ENCODE results near the gene TRMT61A. TPM values are rescaled to one million over a fixed set of nuclear protein-coding genes. Genes with fewer than 3 reads are reported as not detected.
"Not testable (repeated sequence)": the region's sequence is repeated elsewhere in the genome, so short reads cannot be mapped to it uniquely, and the experiment has no call there.

Gene TRMT61A
- polyA plus RNA-seq, 3 donors, result 4.9 to 9.3 (median 7.9) TPM

DNA sequence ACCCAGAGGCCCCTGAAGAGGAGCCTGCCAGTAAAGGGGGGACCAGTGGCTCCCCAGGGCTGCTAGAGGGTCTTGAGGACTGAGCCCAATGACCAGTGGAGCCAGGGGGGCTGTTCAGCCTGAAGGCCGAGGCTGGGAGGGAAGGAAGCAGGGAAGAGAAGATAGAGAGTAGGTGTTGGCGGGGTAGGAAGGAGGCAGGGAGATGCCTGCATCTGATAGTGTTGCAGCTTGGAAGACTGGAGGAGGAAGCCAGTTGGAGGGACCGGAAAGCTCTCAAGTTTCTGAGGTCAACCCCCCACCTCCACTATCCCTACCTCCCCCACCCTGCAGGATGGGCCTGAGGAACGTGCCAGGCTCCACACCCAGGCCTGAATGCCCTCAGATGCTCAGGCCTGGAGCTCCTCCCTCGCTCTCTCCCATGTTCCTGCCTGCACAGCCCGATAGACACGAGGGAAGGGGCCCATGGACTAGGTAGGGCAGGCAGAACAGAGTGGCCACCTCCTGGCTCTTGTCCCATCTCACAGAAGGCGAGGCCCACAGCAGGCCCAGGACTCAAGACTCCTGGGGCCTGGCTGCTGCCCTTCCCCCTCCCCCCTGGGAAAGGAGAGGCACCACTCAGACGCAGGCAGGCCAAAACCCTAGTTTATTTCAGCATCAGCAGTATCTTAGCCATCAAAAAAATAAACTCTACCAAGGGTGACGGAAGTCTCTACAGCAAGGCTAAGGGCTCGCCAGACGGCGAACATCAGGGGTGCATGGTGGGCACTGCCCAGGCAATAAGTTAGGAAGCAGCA lies 9.8 kb upstream of the TRMT61A start:
- DNase-seq (ENCODE audit: extremely low read depth in 1 of 11, low read depth in 9 of 11, low spot score in 4 of 11), result no peak

DNA sequence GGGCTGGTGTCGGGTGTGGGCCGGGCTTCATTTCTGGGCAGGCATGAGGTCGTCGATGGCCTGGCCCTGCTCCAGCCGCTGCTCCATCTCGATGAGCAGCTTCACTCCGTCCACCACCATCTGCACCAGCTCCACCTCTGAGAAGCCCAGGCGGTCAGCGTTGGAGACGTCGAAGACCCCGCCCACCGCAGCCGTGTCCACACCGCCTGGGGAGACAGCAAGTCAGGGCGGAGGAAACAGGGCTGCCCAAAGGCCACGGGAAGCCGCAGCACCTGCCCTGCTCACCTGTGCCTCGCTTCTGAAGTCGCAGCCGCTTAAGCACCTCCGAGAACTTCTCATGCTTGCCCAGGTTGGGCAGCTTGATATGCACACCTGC lies 9.2 kb upstream of the TRMT61A start:
- DNase-seq (ENCODE audit: extremely low read depth in 1 of 11, low read depth in 9 of 11, low spot score in 4 of 11), result no peak

DNA sequence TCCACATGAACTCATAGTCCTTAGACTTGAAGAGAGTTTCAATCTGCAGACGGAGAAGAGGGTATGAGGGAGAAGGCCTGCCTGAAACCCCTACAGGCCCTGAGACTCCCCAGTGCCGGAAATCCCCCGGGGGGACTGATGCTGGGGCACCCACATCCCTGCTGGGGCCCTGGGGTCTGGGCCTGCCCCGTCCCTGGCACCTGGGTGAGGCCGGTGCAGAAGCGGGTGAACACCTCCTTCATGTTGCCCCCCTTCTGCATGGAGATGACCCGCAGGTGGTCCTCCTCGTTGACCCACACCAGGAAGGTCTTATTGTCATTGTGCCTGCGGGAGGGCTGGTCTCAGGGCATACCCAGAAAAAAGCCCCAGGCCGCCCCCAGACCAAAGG lies 8.7 kb upstream of the TRMT61A start:
- no peak for DNase-seq (ENCODE audit: extremely low read depth in 1 of 11, low read depth in 9 of 11, low spot score in 4 of 11)

DNA sequence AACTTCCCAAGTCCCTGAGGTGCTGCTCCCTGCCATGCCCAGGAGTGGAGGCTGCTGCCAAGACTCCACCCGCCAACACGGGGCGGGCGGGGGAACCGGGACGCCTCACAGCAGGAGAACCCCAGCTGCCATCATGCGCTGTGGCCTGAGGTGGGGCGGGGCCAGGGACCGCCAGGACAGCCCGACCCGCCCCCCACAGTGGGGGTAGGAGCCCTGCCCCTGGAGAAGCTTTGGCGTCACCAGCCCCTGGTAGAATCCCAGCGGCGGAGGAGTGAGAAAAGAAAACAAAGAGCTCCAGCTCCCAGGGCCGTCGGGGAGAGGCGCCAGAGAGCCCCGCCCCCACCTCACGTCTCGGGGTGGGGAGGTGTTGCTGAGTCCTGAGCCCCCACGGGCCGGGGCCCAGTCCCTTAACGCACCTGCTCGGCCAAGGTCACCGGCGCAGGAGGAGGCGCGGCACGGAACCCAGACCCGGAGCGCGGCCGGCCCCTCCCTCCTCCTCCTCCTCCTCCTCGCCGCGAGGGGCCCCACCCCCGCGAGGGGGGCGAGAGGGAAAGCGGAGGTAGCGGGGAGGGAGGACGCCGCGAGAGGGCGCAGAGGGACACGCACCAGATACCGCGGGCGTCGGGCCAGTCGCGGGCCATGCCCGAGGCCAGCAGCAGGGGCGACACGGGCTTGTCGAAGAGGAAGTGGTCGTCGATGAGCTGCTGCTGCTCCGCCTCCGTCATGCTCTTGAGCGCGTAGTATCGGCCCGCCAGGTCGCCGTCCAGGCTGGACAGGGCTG lies 8.1 kb upstream of the TRMT61A start:
- peak in 6 of 11 donors; percentile 43 to 77 (median 68) for DNase-seq (ENCODE audit: extremely low read depth in 1 of 11, low read depth in 9 of 11, low spot score in 4 of 11)

DNA sequence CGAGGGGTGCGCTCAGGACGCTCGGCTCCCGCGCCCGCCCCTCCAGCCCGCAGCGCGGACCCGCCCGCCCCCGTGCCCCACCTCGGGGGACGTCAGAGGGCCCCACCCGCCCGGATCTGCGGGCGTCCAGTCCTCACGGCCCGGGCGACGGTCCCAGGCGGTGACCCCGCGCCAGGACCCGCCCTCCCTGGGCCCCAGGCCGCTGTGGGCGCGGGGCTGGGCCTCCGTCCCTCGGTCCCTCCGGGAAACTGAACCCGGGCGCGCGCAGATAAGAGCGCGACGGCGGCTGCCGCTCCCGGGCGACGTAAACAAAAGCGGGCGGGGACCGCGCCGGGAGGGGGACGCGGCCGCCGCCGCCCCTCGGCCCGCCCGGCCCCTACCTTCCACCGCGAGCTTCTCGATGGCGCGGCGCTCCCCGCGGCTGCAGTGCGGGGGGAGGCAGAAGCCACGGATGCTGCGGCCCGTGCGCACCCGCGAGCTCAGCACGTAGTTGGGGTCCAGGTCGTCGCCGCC lies 7.5 kb upstream of the TRMT61A start:
- no peak for DNase-seq (ENCODE audit: extremely low read depth in 1 of 11, low read depth in 9 of 11, low spot score in 4 of 11)

DNA sequence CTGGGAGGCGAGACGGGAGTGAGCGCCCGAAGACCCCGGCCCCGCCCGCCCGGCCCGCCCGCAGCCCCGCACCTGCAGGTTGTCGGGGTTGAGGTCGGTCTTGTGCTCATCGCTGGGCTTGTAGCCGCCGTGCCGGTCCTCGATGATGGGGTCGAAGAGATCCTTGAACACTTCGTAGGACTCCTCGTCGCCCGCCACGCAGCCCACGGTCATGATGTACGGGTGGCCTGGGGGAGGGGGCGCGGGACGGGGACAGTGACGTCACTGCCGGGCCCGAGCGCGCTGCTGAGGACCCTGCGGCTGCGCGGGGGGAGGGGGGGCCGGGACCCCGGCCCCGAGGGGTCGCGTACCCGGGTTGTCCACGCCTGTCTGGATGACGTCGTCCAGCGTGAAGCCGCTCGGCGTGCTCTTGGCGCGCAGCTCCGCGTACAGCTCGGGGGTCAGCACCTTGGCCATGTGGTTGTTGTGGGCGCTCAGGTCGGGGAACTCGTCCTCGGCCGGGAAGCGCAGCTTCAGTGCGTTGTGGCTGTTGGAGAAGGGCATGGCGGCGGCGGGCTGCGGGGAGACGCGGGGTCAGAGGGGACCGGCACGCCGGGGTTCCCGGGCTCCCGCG lies 6.9 kb upstream of the TRMT61A start:
- DNase-seq (ENCODE audit: extremely low read depth in 1 of 11, low read depth in 9 of 11, low spot score in 4 of 11), result no peak

DNA sequence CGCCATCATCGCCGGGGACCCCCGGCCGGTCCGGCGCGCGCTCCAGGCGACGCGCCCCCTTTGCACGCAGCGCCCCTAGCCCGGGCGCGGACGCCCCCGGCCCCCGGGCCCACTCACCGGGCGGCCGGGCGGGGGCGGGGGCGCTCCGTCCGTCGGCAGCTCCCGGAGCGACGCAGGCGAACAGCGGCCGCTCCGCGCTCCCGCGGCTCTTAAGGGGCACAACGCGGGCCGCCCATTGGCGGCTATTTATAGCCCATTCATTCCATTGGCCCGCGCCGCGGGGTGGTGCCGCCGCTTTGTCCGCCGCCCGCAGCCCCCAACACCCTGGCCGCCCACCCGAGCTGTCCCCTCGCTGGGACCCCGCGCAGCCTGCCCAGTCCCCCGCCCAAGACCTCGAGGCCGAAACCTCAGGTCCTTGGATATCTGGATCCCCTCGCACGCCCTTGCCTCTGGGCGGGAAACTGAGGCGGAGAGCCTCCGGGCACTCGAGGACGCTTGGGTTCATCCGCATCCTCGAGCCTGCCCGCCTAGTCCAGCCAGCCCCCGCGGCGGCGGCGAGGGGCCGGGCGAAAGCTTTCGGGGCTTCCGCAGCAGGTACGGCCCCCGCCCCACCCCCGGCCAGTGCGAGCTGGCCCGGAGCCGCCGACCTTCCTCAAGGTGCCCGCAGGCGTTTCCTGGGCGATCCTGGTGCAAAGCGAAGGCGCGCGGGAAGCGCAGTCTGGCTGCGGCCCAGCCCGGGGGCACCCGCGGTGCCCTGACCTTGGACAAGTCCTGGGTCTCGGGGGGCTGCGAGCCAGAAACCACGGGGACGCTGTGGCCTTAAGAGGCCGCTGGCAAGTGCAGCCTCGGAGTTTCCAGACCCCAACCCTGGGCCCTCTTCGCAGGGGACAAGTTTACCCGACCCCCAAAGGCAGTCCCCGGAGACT lies 6.1 kb upstream of the TRMT61A start, which contains the start of gene CKB:
TSS of gene CKB (minus strand) at position 182 of the 926 bp plus-strand sequence. CDS start 337 bp downstream, outside the sequence.
- DNase-seq (ENCODE audit: extremely low read depth in 1 of 11, low read depth in 9 of 11, low spot score in 4 of 11), result peak in 3 of 11 donors; percentile 40 to 65 (median 63)

DNA sequence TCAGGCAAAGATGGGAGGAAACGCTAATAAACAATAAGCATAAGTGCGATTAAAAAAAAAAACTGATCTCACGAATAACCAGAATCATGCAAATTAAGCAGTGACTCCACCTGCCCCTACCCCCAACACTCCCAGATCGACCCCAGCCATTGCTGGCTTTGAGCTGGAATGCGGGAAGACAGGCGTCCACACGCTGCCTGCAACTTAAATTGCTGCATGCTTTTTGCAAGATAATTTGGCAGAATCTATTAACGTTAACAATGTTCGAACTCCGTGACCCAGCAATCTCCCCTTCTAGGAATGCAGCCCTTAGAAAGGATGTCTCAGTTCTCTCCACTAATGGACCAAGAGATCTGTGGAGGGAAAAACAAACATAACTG lies 5.4 kb upstream of the TRMT61A start:
- DNase-seq (ENCODE audit: extremely low read depth in 1 of 11, low read depth in 9 of 11, low spot score in 4 of 11), result no peak

DNA sequence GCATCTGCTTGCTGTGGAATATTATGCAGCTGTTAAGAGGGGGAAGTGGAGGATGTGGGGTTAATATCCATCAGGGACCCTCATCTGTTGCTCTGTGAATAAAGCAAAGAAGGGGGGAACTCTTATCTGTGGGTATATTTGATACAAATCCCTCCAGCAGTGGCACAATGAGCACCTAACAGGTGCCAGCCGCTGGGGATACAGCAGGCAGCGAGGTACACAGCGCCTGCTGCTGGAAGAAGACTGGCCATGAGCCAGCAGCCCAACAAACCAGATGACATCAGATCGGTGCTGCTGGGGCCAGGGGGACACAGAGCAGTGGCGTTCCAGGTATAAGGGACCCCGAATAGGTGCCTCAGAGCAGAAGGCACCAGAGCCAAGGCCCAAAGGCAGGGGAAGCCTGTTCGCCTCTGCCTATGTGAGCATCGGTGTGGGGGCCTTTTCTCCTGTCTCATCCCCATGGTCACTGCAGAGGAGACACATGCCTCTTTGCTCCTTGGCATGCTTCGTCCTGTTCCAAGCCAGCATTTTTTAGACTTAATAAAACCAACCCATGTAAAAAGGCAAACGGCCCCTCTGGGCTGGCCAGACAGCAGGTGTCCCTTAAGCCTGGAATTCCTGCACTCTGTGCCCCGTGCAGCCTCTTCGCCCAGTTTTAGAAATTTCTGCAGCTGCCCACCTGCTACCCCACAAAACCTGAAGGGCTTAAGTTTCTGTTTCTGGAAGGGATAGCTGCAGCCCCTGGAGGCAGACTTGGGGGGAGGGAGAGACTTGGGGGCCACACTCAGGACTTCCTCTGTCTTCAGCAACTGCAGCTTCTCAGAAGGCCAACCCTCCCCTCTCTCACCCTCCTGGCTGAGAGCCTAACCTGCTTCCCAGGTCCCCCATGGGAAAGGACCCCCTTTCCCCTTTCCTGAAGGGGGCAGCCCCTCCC lies 4.7 kb upstream of the TRMT61A start:
- no peak for DNase-seq (ENCODE audit: extremely low read depth in 1 of 11, low read depth in 9 of 11, low spot score in 4 of 11)

DNA sequence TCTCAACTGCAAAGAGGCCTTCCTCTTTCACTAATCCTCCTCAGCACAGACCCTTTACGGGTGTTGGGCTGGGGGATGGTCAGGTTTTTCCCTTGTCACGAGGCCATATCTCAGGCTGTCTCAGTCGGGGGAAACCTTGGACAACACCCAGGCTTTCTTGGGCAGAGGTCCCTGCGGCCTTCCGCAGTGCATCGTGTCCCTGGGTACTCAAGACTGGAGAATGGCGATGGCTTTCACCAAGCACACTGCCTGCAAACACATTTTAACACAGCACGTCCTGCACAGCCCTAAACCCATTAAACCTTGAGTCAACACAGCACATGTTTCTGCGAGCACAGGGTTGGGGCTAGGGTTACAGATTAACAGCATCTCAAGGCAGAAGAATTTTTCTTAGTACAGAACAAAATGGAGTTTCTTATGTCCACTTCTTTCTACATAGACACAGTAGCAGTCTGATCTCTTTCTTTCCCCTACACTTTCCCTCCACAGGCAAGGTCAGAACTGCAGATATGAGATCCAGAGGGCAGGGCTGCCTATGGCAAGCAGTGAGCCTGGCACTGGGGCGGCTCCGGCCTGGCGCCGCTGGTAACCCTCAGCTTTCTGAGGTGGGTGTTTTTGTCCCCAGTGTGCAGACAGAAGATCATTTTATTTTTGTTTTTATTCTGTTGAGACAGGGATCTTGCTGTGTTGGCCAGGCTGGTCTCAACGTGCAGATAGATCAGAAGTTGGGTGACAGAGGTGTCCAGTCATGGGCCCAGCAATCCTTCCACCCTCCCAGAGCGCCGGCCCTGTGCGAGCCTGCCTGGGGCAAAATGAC lies 3.4 kb upstream of the TRMT61A start:
- not testable (repeated sequence) for DNase-seq (ENCODE audit: extremely low read depth in 1 of 11, low read depth in 9 of 11, low spot score in 4 of 11)

DNA sequence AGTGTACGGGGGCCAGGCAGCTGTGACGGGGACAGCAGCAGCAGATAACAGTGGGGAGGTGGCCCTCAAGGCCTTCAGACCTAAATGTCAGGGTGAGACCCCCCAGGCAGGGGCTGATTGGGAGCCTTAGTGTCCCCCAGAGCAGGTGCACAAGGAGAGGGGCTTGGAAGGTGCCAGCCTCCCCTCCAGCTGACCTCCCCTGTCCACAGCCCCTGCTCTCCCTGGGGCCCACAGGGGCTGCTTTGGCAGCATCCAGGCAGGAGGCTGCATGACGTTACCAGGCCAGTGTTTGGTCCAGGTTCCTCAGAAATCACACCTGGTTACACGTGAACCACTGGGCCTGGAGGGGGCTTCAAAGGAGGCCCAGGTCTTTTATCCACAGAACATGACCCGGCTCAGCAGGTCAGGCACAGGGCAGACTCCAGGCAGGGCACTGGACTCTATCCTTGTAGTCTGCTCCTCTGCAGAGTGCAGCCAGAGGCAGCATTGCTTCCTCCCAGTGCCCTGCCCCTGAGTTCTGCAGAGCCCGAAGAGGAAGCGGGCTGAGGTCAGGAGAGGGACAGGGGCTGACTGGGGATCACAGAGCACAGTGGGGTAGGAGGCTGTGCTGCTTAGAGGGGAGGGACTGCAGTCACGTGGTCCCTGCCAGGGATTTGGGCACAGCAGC lies 2.6 kb upstream of the TRMT61A start:
- no peak for DNase-seq (ENCODE audit: extremely low read depth in 1 of 11, low read depth in 9 of 11, low spot score in 4 of 11)

DNA sequence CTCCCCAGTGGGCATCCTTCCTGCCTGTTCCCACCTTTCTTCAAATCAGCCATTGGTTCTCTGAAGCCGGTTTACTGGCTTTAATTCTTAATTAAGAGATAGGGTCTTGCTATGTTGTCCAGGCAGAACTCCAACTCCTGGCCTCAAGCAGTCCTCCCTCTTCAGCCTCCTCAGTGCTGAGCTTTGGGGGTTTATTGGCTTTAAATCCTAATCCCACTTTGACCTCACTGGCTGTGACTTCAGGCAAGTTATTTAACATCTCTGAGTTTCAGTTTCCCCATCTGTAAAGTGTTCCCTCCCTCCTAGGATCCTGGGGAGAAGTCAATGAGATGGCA lies 2.1 kb upstream of the TRMT61A start:
- DNase-seq (ENCODE audit: extremely low read depth in 1 of 11, low read depth in 9 of 11, low spot score in 4 of 11), result no peak

DNA sequence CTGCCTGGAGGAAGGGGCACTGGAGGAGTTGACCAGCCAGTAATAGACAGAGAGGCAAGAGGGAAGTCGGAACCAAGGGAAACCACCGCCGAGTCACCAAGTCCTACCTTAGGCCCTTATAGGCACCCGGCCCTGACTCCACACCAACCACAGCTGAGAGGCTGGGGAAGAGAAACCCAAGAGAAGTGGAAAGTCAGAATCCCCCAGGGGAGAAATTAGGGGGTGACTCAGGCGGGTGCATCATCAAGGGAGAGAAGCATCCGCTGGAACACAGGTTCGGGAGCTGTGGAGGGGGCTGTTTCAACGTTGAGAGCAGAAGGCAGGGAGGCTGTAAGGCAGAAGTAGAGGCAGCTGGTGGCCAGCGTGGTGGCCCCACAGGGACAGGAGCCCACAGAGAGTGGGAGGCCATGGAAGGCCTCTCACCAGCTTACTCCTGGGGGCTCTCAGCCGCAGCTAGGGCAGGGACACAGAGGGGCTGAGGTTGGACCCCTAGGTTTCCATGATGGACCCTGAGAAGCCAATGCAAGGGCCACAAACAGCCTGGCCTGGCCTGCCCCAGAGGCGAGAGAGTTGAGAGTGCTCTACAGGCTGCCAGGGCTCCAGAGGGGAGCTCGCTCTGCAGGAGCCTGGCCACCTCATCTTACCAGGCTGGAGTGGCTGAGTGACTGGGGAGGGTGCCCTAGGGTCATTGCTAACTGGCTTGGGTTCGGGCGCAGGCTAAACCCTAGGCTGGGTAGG lies 1.4 kb upstream of the TRMT61A start:
- no peak for DNase-seq (ENCODE audit: extremely low read depth in 1 of 11, low read depth in 9 of 11, low spot score in 4 of 11)

DNA sequence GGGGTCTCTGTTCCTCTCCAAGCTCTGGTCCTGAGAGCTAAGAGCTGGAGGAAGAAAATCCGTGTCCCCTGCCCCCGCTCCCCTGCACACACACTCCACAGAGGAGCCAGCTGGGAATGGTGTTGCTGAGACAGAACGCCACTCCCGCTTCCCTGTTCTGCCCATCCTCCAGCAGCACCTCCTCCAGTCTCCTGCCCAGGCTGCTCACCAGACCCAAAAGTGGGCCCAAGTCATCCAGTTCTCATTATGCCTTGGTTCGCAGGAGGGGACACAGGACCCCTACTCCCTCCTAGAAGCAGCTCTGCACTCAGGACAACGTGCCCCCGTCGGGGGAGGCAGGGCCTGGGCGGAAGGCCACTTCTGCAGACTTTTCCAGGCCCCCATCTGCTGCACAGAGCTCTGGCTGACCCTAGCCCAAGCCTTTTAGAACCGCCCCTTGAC lies 830 bp upstream of the TRMT61A start:
- no peak for DNase-seq (ENCODE audit: extremely low read depth in 1 of 11, low read depth in 9 of 11, low spot score in 4 of 11)

DNA sequence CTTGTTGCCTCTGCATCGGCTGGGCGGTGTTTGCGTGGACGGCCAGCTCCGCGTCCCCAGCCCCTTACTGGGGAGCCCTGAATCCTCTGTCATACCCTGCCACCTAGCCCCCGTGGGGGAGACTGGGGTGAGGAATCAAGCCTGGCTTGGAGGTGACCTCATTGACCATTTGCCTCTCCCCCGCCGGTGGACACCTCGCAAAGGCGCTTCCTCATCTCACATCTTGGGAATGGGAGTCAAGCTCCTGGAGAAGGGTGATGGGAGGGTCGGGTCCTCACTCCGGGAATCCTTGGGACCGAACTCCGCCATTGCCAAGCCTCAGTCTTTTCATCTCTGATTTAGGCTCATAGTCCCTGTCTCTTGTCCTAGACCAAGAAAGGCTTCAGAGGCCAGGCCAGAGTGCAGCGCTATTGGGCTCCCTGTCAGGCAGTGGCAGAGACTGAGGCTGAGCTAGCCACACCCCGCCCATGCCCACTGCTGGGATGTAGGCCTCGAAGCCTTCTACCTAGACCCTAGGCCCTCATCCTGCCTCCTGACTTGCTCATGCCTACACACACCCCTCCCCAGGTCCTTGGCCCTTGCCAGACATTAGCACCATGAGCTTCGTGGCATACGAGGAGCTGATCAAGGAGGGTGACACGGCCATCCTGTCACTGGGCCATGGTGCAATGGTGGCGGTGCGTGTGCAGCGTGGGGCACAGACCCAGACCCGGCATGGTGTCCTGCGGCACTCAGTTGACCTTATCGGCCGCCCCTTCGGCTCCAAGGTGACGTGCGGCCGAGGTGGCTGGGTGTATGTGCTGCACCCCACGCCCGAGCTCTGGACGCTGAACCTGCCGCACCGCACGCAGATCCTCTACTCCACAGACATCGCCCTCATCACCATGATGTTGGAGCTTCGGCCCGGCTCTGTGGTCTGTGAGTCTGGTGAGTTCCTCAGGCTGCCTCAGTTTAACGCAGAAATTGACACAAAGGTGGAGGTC lies 678 bp downstream of the TRMT61A start:
- DNase-seq (ENCODE audit: extremely low read depth in 1 of 11, low read depth in 9 of 11, low spot score in 4 of 11), result no peak
